ENCODE data around the gene CRABP2. TPM values are rescaled to one million over a fixed set of nuclear protein-coding genes. Genes with fewer than 3 reads are reported as not detected.
A peak's percentile ranks its signal among the peaks of the same experiment; 100 is the strongest.

CRABP2 gene
- total RNA-seq, 6 donors from 2014 or later: 0.76 to 8.1 (median 3.9) TPM; not detected in 1

DNA sequence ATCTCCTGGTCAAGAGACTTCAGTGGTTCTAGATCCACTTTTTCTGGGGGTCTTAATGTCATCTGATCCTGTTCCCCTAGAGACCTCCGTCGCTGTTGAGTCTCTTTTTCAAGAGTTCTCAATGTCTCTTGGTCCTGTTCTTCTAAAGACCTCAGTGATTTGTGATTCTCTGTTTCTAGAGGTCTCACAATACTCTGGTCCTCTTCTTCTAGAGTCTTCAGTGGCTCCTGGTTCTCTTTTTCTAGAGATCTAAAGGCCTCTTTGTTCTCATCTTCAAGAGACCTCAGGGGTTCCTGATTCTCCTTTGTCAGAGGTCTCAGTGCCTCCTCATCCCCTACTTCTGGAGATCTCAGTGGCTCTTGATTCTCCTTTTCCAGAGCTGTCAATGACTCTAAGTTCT lies 33.6 kb downstream of the CRABP2 start:
- ATAC-seq (ENCODE audit: low FRiP score in 2 of 2) (no peak), DNase-seq (no peak)
- Histone ChIP-seq H3K4me1 (peaks cover 27 to 55% (median 51%) of the 10 kb centered on the region in 4 donors), H3K27me3 (peaks cover 0 to 12% (median 4%) of the 10 kb centered on the region in 4 donors), H3K9me3 (no peaks in the 10 kb centered on the region), H3K4me3 (no peak overlapping the region), H3K27ac (peak overlapping the region in 2 of 4 donors; percentile 90 to 91), H3K36me3 (peaks cover 0 to 43% (median 0%) of the 10 kb centered on the region in 4 donors)
- WGBS, 2 donors: 89 to 95% methylated on average over 2 of the region's 2 CpGs
- TF ChIP-seq POLR2A (IDR thresholded peaks at IDR 0.05) (no peak), EP300 (IDR thresholded peaks at IDR 0.05) (no peak), POLR2AphosphoS5 (IDR thresholded peaks at IDR 0.05) (no peak)
- TF ChIP-seq, protein P1, sequence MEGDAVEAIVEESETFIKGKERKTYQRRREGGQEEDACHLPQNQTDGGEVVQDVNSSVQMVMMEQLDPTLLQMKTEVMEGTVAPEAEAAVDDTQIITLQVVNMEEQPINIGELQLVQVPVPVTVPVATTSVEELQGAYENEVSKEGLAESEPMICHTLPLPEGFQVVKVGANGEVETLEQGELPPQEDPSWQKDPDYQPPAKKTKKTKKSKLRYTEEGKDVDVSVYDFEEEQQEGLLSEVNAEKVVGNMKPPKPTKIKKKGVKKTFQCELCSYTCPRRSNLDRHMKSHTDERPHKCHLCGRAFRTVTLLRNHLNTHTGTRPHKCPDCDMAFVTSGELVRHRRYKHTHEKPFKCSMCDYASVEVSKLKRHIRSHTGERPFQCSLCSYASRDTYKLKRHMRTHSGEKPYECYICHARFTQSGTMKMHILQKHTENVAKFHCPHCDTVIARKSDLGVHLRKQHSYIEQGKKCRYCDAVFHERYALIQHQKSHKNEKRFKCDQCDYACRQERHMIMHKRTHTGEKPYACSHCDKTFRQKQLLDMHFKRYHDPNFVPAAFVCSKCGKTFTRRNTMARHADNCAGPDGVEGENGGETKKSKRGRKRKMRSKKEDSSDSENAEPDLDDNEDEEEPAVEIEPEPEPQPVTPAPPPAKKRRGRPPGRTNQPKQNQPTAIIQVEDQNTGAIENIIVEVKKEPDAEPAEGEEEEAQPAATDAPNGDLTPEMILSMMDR (IDR thresholded peaks at IDR 0.05): no peak

DNA sequence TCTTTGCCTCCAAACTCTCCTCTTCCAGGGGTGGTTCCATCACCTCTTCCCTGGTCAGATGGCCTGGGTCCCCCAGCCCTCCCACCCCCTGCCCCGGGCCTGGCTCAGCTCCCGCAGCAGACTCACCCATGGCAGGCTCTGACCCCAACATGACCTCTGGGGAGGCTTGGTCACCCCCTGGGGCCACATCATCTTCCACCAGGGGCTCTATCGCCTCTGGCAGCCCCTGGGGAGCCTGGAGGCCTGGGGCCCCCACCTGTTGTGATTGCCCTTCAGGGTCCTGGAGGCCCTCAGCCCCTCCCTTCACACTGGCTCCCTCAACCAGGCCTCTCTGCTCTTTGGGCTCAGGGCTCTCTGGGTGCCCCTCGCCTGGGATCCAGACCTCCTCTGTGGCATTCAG lies 34.6 kb downstream of the CRABP2 start:
- WGBS, 2 donors: 65 to 100% methylated on average over 1 to 4 of the region's 4 CpGs
- no peaks in the 10 kb centered on the region for H3K9me3 ChIP-seq
- H3K36me3 ChIP-seq: peaks cover 0 to 43% (median 0%) of the 10 kb centered on the region in 4 donors
- peaks cover 0 to 1% (median 0%) of the 10 kb centered on the region in 4 donors for H3K27me3 ChIP-seq
- no peak for ATAC-seq (ENCODE audit: low FRiP score in 2 of 2)
- H3K27ac ChIP-seq: peak overlapping the region; percentile 81 to 91 (median 83)
- no peak overlapping the region for H3K4me3 ChIP-seq
- TF ChIP-seq POLR2AphosphoS5 (IDR thresholded peaks at IDR 0.05): no peak
- TF ChIP-seq EP300 (IDR thresholded peaks at IDR 0.05): no peak
- TF ChIP-seq POLR2A (IDR thresholded peaks at IDR 0.05): no peak
- TF ChIP-seq, protein P1 (IDR thresholded peaks at IDR 0.05): no peak
- no peak for DNase-seq
- H3K4me1 ChIP-seq: peaks cover 36 to 65% (median 53%) of the 10 kb centered on the region in 4 donors

DNA sequence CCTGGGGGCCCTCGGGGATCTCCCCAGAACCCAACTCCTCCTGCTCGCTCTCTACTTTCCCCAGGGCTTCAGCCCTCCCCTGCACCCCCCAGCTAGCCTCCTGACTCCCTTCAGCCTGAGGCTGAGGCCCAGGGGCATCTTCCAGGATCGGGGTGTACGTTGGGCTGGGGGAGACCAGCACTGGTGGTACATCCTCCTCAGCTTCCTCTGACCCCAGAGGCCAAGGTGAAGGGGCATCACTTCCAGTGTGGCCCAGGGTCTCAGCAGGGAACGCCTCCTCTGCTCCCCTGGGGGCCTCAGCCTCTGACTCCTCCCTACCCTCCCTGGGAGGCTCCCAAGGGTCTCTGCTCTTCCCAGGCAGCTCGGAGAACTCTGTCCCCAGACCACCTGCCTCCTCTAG lies 35.0 kb downstream of the CRABP2 start:
- Histone ChIP-seq H3K9me3 (no peaks in the 10 kb centered on the region), H3K4me3 (no peak overlapping the region), H3K4me1 (peaks cover 40 to 69% (median 55%) of the 10 kb centered on the region in 4 donors), H3K27ac (peak overlapping the region; percentile 81 to 91 (median 83)), H3K27me3 (no peaks in the 10 kb centered on the region), H3K36me3 (peaks cover 0 to 43% (median 0%) of the 10 kb centered on the region in 4 donors)
- WGBS, 2 donors: 79 to 87% methylated on average over 6 of the region's 6 CpGs
- TF ChIP-seq POLR2A (IDR thresholded peaks at IDR 0.05) (no peak), EP300 (IDR thresholded peaks at IDR 0.05) (no peak), POLR2AphosphoS5 (IDR thresholded peaks at IDR 0.05) (no peak)
- TF ChIP-seq, protein P1 (IDR thresholded peaks at IDR 0.05): no peak
- no peak for DNase-seq
- ATAC-seq (ENCODE audit: low FRiP score in 2 of 2): no peak

DNA sequence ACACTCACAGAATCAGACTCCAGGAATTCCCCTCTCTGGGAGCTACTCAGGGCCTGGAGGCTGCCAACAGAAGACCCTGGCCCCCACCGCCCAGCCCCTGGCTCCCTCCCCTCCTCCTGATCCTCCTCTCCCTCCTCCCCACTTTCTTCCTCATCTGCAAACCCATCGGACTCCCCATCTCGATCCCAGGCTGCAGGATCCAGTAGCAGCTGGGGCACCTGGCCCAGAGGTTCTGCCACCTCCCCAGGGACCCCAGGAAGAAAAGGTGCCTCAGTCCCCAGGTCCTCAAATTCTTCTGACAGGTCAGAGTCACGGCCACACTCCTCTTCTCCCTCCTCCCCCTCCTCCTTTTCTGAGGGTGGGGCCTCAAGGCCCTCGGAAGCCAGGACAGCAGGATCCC lies 35.6 kb downstream of the CRABP2 start:
- ATAC-seq (ENCODE audit: low FRiP score in 2 of 2) (no peak), DNase-seq (no peak)
- H3K27me3 ChIP-seq: no peaks in the 10 kb centered on the region
- H3K4me1 ChIP-seq: peaks cover 46 to 72% (median 59%) of the 10 kb centered on the region in 4 donors
- no peak overlapping the region for H3K4me3 ChIP-seq
- WGBS, 2 donors: 54 to 73% methylated on average over 5 of the region's 5 CpGs
- peaks cover 0 to 39% (median 0%) of the 10 kb centered on the region in 4 donors for H3K36me3 ChIP-seq
- TF ChIP-seq, protein P1 (IDR thresholded peaks at IDR 0.05): no peak
- no peak for TF ChIP-seq POLR2AphosphoS5 (IDR thresholded peaks at IDR 0.05)
- H3K9me3 ChIP-seq: no peaks in the 10 kb centered on the region
- H3K27ac ChIP-seq: peak overlapping the region; percentile 81 to 91 (median 83)

All from upper lobe of left lung (tissue), 6 donors.